ENCODE results near the gene LBHD2. TPM values are rescaled to one million over a fixed set of nuclear protein-coding genes. Genes with fewer than 3 reads are reported as not detected.

LBHD2 gene
- polyA plus RNA-seq, 1 of the 3 experiments (the other 2 are of a cell fraction), result not detected

DNA sequence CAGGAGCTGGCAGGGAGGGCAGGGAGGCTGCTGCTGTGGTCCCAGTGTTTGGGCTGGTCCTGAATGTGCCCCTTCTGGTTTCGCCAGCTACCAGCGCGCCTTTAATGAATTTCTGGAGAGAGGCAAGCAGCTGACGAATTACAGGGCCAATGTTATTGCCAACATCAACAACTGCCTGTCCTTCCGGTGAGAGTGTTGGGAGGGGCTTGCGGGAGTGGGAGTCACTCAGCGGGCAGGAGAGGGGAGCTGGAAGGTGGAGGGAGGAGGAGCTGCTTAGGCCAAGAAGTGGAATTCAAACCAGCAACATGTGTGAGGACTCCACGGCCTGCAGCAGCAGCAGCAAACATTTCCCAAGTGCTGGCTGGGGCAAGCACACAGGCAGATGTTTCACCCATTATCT, 47.0 kb downstream of the LBHD2 start:
- Histone ChIP-seq H4K20me1 (ENCODE audit: insufficient read depth) (no peaks in the 10 kb centered on the region), H3K27me3 (ENCODE audit: insufficient read depth) (no peaks in the 10 kb centered on the region), H3K79me2 (ENCODE audit: insufficient read depth) (no peaks in the 10 kb centered on the region), H3K9ac (no peak overlapping the region), H3K4me3 (ENCODE audit: low read depth in 2 of 2, low read length in 1 of 2) (peak overlapping the region; percentile 17 to 44; a peak in 3 of 4 replicates), H3K27ac (ENCODE audit: low read depth in 2 of 2, low read length in 1 of 2) (peak overlapping the region; percentile 69 to 79), H3K9me2 (no peaks in the 10 kb centered on the region), H3K4me2 (peak overlapping the region; percentile 78), H3K36me3 (replicated peaks in 1 of 2; ENCODE audit: control insufficient read depth in 1 of 2, insufficient read depth in 2 of 2, low read length in 1 of 2) (no peaks in the 10 kb centered on the region), H3F3A (replicated peaks; ENCODE audit: insufficient read depth) (peaks cover 7% of the 10 kb centered on the region), H2AFZ (ENCODE audit: low read depth) (0 out of 2 replicates have a peak overlapping the region, but pooled peaks have one; percentile 5), H3K9me3 (no peaks in the 10 kb centered on the region), H3K4me1 (ENCODE audit: control insufficient read depth in 1 of 2, insufficient read depth in 2 of 2, low read depth in 1 of 2, low read length in 1 of 2) (peaks cover 32 to 51% of the 10 kb centered on the region in 2 experiments; a peak in 3 of 4 replicates)
- DNase-seq, result peak; percentile 87
- no peak for TF ChIP-seq RAD21 (IDR thresholded peaks at IDR 0.05; ENCODE audit: low read length)
- peak; percentile 87; the same call in 1 of the 2 replicates for TF ChIP-seq RXRA (IDR thresholded peaks at IDR 0.05; ENCODE audit: borderline replicate concordance, low read depth)
- TF ChIP-seq POLR2AphosphoS5 (IDR thresholded peaks at IDR 0.05; ENCODE audit: low read depth, low read length), result peak; percentile 24; the same call in 1 of the 2 replicates
- TF ChIP-seq JUND (IDR thresholded peaks at IDR 0.05), result no peak
- peak; percentile 90 for TF ChIP-seq TCF12 (IDR thresholded peaks at IDR 0.05)
- no peak for TF ChIP-seq CHD2 (IDR thresholded peaks at IDR 0.05; ENCODE audit: low read length, partially characterized antibody)
- TF ChIP-seq SIN3A (IDR thresholded peaks at IDR 0.05; ENCODE audit: borderline replicate concordance, low read depth, low read length), result peak; percentile 62; the same call in 1 of the 2 replicates
- TF ChIP-seq FOSL2 (IDR thresholded peaks at IDR 0.05; ENCODE audit: borderline replicate concordance, low read depth), result peak; percentile 7; the same call in 1 of the 2 replicates
- no peak for TF ChIP-seq NRF1 (IDR thresholded peaks at IDR 0.05; ENCODE audit: low read depth, low read length)
- no peak for TF ChIP-seq ELF1 (IDR thresholded peaks at IDR 0.05)
- TF ChIP-seq MEF2A (IDR thresholded peaks at IDR 0.05; ENCODE audit: borderline replicate concordance, low read depth), result no peak
- no peak for TF ChIP-seq GABPA (IDR thresholded peaks at IDR 0.05; ENCODE audit: low read depth)
- TF ChIP-seq, protein P1, sequence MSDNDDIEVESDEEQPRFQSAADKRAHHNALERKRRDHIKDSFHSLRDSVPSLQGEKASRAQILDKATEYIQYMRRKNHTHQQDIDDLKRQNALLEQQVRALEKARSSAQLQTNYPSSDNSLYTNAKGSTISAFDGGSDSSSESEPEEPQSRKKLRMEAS (IDR thresholded peaks at IDR 0.05; ENCODE audit: low read depth), result peak; percentile 76
- TF ChIP-seq TEAD4 (IDR thresholded peaks at IDR 0.05; ENCODE audit: borderline replicate concordance, insufficient read depth), result no peak
- TF ChIP-seq, protein P2, sequence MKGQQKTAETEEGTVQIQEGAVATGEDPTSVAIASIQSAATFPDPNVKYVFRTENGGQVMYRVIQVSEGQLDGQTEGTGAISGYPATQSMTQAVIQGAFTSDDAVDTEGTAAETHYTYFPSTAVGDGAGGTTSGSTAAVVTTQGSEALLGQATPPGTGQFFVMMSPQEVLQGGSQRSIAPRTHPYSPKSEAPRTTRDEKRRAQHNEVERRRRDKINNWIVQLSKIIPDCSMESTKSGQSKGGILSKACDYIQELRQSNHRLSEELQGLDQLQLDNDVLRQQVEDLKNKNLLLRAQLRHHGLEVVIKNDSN (IDR thresholded peaks at IDR 0.05; ENCODE audit: borderline replicate concordance, low read depth), result no peak
- TF ChIP-seq, protein P3, sequence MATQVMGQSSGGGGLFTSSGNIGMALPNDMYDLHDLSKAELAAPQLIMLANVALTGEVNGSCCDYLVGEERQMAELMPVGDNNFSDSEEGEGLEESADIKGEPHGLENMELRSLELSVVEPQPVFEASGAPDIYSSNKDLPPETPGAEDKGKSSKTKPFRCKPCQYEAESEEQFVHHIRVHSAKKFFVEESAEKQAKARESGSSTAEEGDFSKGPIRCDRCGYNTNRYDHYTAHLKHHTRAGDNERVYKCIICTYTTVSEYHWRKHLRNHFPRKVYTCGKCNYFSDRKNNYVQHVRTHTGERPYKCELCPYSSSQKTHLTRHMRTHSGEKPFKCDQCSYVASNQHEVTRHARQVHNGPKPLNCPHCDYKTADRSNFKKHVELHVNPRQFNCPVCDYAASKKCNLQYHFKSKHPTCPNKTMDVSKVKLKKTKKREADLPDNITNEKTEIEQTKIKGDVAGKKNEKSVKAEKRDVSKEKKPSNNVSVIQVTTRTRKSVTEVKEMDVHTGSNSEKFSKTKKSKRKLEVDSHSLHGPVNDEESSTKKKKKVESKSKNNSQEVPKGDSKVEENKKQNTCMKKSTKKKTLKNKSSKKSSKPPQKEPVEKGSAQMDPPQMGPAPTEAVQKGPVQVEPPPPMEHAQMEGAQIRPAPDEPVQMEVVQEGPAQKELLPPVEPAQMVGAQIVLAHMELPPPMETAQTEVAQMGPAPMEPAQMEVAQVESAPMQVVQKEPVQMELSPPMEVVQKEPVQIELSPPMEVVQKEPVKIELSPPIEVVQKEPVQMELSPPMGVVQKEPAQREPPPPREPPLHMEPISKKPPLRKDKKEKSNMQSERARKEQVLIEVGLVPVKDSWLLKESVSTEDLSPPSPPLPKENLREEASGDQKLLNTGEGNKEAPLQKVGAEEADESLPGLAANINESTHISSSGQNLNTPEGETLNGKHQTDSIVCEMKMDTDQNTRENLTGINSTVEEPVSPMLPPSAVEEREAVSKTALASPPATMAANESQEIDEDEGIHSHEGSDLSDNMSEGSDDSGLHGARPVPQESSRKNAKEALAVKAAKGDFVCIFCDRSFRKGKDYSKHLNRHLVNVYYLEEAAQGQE (IDR thresholded peaks at IDR 0.05; ENCODE audit: low read depth, low read length), result no peak
- no peak for TF ChIP-seq TAF1 (IDR thresholded peaks at IDR 0.05; ENCODE audit: borderline replicate concordance, low read depth, low read length)
- peak; percentile 22 to 36; a peak in 1 of 4 replicates for TF ChIP-seq EP300 (IDR thresholded peaks at IDR 0.05; ENCODE audit: borderline replicate concordance in 1 of 2, low read depth in 1 of 2, low read length in 1 of 2)
- 0 out of 2 replicates have a peak, but pooled peaks have one; percentile 22 for TF ChIP-seq RCOR1 (IDR thresholded peaks at IDR 0.05; ENCODE audit: low read length)
- no peak for TF ChIP-seq YY1 (IDR thresholded peaks at IDR 0.05; ENCODE audit: low read depth)
- TF ChIP-seq, protein P4, sequence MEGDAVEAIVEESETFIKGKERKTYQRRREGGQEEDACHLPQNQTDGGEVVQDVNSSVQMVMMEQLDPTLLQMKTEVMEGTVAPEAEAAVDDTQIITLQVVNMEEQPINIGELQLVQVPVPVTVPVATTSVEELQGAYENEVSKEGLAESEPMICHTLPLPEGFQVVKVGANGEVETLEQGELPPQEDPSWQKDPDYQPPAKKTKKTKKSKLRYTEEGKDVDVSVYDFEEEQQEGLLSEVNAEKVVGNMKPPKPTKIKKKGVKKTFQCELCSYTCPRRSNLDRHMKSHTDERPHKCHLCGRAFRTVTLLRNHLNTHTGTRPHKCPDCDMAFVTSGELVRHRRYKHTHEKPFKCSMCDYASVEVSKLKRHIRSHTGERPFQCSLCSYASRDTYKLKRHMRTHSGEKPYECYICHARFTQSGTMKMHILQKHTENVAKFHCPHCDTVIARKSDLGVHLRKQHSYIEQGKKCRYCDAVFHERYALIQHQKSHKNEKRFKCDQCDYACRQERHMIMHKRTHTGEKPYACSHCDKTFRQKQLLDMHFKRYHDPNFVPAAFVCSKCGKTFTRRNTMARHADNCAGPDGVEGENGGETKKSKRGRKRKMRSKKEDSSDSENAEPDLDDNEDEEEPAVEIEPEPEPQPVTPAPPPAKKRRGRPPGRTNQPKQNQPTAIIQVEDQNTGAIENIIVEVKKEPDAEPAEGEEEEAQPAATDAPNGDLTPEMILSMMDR (IDR thresholded peaks at IDR 0.05), result no peak
- no peak for TF ChIP-seq MXI1 (IDR thresholded peaks at IDR 0.05; ENCODE audit: low read depth, low read length)
- peak; percentile 93 for TF ChIP-seq NFIC (IDR thresholded peaks at IDR 0.05; ENCODE audit: borderline replicate concordance)
- TF ChIP-seq, protein P5, sequence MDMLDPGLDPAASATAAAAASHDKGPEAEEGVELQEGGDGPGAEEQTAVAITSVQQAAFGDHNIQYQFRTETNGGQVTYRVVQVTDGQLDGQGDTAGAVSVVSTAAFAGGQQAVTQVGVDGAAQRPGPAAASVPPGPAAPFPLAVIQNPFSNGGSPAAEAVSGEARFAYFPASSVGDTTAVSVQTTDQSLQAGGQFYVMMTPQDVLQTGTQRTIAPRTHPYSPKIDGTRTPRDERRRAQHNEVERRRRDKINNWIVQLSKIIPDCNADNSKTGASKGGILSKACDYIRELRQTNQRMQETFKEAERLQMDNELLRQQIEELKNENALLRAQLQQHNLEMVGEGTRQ (IDR thresholded peaks at IDR 0.05; ENCODE audit: borderline replicate concordance, low read depth, low read length), result no peak
- TF ChIP-seq, protein P6, sequence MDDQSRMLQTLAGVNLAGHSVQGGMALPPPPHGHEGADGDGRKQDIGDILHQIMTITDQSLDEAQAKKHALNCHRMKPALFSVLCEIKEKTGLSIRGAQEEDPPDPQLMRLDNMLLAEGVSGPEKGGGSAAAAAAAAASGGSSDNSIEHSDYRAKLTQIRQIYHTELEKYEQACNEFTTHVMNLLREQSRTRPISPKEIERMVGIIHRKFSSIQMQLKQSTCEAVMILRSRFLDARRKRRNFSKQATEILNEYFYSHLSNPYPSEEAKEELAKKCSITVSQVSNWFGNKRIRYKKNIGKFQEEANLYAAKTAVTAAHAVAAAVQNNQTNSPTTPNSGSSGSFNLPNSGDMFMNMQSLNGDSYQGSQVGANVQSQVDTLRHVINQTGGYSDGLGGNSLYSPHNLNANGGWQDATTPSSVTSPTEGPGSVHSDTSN (IDR thresholded peaks at IDR 0.05), result peak; percentile 73
- ChIA-PET POLR2A (no interaction called here), CTCF (interaction anchor here (0.8 to 8.9 kb wide), 5 partner anchors 11 to 260 kb away, joined by 3 to 132 read pairs (median 3); no protein-coding TSS in a partner anchor)
- WGBS (ENCODE audit: low lambda C conversion rate), result 22% methylated on average over 5 of the region's 8 CpGs
